AG08395 (cell line): ENCODE data around the gene SCG5.

Source experiments
- DNase-seq: peaks from one replicate; pipeline ENCODE4 v3.0.0; 2012; ENCODE audit warnings: mixed read lengths, low spot score

SCG5 gene

DNA sequence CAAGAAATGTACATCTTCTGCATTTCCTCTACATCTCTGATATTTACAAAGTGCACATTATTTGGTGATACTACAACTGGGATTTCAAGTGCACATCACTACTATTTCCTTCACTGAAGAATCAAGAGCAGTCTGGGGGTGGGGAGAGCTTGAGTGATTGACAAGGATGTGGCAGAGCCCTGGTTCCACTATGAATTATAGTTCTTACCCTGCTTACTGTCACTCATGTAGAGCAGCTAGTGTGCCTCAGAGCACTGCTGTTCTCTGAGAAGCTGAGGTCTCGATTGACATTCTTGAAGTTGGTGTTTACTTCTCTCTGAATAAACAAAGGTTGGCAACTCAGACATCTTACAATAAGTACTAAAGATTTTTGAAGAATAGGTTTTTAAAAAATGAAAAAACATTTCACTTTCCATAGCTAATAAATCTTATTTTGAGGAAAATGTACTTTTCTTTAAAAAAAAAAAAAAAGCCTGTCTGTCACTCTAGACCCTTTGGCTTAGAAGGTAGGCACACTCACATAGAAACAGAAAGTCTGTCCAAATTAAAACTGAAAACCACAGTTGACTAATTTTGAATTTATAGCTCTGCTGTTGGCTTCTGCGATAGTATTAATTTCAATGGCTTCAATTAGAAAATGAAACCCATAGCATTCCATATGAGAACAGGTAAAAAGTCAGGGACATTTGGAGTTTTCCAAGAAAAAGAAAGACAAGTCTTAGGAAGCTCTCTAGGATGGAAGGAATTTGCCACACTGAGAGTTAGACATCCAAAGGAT, 81.8 kb downstream of the SCG5 start:
- DNase-seq = no peak

DNA sequence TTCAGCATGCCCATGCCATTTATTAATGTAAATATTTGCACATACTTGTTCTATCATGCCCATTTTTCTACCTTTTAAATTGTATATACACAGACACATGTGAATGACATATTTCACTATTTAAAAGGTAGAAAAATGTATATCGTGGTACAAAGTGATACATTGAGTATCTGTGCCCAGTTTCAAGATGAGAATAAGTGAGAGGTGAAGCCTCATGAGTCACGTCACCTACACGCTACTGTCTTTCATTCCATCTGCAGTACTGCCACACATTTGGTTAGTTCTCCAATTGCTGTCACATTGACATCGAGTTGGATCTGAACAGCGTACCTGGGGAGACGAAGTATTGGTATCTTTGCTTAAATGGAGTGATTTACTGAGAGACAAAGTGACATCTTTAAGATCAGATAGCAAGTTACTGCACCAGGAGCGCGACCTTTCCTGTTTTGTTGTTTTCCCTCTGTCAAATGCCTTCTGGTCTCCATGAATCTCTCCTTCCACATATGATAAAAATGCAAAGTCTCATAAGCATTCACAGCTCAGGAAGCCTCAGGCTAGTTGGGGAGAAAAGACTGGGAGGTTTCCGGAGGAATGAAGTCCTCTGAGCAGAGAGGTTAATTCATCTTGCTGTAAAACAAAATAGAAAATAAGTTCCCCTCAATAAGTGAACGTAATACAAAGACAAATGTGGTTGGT, 88.3 kb downstream of the SCG5 start:
- no peak for DNase-seq

DNA sequence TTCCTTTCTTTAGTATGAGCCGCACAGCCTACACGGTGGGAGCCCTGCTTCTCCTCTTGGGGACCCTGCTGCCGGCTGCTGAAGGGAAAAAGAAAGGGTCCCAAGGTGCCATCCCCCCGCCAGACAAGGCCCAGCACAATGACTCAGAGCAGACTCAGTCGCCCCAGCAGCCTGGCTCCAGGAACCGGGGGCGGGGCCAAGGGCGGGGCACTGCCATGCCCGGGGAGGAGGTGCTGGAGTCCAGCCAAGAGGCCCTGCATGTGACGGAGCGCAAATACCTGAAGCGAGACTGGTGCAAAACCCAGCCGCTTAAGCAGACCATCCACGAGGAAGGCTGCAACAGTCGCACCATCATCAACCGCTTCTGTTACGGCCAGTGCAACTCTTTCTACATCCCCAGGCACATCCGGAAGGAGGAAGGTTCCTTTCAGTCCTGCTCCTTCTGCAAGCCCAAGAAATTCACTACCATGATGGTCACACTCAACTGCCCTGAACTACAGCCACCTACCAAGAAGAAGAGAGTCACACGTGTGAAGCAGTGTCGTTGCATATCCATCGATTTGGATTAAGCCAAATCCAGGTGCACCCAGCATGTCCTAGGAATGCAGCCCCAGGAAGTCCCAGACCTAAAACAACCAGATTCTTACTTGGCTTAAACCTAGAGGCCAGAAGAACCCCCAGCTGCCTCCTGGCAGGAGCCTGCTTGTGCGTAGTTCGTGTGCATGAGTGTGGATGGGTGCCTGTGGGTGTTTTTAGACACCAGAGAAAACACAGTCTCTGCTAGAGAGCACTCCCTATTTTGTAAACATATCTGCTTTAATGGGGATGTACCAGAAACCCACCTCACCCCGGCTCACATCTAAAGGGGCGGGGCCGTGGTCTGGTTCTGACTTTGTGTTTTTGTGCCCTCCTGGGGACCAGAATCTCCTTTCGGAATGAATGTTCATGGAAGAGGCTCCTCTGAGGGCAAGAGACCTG, 89.5 kb downstream of the SCG5 start:
- peak; percentile 33 for DNase-seq

DNA sequence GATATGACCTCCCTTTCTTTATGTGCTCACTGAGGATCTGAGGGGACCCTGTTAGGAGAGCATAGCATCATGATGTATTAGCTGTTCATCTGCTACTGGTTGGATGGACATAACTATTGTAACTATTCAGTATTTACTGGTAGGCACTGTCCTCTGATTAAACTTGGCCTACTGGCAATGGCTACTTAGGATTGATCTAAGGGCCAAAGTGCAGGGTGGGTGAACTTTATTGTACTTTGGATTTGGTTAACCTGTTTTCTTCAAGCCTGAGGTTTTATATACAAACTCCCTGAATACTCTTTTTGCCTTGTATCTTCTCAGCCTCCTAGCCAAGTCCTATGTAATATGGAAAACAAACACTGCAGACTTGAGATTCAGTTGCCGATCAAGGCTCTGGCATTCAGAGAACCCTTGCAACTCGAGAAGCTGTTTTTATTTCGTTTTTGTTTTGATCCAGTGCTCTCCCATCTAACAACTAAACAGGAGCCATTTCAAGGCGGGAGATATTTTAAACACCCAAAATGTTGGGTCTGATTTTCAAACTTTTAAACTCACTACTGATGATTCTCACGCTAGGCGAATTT, 91.2 kb downstream of the SCG5 start:
- no peak for DNase-seq

DNA sequence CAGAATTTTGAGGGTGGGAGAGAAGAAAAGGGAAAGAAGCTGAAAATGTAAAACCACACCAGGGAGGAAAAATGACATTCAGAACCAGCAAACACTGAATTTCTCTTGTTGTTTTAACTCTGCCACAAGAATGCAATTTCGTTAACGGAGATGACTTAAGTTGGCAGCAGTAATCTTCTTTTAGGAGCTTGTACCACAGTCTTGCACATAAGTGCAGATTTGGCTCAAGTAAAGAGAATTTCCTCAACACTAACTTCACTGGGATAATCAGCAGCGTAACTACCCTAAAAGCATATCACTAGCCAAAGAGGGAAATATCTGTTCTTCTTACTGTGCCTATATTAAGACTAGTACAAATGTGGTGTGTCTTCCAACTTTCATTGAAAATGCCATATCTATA, 91.8 kb downstream of the SCG5 start:
- no peak for DNase-seq

DNA sequence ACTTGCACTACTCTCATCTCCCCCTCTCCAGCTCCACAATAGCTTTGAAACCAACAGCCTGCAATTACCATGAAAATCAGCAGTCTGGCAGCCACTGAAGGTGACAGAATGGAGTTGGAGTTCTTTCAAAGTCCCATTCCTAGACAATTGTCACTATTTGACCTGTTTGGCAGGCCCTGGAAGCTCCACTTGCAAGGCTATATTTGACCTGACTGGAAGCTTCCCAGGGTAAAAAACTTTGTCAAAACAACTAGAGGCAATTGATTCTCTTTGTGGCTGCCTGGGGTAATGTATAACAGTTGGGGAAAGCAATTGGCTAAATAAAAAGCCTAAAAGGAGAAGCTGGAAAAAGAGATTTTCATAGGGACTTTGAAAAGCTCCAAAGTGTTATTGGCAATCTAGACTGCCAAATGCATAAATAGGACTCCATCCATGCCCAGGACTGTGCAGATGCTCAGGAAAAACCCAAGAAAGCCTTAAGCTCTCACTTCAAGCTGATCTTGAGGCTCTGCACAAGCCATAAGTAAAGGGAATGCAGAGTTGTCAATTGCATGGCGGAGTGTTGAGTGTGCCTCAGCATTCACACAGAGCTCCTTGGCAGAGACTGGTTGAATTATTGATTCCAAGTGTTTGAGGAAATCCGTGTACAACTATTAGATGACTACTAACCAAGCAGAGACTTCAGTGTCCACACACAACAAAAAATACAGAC, 94.6 kb downstream of the SCG5 start:
- peak; percentile 1 for DNase-seq

DNA sequence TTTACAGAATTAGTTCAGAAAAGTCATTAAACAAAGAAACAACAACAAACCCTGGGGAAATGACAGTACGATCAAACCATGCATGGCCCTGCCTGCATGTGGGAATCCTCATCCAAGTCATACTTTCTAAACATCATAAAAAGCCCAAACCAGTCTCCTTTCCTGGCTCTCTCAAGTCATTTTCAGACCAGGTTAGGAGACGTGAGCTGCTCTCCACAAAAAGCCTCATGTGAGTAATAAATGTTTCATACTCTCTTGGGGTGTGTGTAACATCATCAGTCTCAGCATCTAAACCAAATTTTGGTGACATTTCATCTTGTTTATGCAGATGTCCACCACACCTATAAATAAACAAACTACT, 95.2 kb downstream of the SCG5 start:
- DNase-seq = no peak

DNA sequence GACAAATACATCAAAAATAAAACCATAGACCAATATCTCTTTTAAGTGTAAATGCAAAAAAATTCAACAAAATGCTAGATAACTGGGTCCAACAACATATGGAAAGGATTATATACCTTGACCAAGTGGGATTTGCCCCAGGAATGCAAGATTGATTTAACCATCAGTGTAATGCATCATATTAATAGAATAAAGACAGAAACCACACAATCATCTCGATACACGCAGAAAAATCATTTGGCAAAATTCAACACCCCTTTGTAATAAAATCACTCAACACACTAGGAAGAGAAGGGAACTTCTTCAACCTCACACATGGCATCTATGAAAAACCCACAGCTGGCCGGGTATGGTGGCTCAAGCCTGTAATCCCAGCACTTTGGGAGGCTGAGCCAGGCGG, 95.8 kb downstream of the SCG5 start:
- no peak for DNase-seq

DNA sequence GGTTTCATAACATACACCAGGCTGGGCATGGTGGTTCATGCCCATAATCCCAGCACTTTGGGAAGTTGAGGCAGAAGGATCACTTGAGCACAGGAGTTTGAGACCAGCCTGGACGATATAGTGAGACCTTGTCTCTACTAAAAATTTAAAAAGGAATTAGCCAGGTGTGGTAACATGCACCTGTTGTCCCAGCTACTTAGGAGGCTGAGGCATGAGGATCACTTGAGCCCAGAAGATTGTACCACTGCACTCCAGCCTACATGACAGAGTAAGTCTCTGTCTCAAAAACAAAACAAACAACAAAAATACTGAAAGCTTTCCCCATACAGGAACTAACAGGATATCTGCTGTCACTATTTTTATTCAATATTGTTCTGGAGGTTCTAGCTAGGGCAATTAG, 97.2 kb downstream of the SCG5 start:
- no peak for DNase-seq

DNA sequence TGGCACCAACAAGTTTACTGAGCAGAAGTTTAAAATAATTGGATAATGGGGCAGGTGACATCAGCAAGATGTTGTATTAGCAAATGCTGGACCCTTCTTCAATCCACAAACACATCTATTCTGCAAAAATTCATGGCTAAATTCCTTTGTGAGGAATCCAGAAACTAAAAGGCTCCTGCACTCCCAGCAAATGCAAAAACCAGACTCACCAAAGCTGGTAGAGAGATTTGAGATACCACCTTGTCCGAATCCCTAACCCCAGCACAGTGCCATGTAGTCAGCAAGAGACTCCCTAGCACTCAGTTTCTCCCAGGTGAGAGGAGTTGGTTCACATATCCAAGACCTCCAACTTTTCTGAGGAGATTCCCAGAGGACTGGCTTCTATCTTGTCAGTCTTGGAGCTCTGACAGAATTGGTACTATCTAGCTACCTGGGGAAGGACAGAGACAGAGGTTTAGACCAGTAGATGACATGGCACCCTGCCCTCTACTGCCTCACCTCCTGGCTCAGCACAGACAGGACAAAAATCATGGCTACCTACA, 98.1 kb downstream of the SCG5 start:
- no peak for DNase-seq

DNA sequence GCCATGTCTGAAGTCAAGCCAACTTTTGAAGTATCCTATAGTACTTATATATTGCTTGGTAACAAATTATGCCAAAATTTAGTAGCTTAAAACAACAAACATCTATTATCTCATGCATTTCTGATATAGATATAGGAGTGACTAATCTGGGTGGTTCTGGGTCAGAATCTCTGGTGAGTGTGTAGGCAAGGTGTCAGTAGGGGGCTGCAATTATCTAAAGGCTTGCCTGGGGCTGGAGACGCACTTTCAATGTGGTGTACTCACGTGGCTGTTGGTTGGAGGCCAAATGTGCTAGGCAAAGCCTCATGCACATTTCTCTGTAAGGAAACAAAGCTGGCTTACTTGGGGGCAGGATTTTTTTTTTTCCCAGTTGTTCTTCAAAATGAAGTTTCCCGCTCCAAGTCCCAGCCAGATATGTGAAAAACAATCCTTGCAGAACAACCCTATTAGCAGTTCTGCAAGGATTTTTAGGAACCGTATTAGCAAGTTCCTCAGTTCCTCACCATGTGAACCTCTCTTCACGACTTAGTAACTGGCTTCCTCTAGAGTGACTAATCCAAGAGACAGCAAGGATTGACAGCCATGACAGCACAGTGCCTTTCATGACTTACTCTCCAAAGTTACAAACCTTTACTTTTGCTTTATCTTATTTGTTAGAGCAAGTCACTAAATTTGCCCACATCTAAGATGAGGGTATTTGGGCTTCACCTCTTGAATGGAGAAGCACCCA, 102.1 kb downstream of the SCG5 start:
- no peak for DNase-seq

DNA sequence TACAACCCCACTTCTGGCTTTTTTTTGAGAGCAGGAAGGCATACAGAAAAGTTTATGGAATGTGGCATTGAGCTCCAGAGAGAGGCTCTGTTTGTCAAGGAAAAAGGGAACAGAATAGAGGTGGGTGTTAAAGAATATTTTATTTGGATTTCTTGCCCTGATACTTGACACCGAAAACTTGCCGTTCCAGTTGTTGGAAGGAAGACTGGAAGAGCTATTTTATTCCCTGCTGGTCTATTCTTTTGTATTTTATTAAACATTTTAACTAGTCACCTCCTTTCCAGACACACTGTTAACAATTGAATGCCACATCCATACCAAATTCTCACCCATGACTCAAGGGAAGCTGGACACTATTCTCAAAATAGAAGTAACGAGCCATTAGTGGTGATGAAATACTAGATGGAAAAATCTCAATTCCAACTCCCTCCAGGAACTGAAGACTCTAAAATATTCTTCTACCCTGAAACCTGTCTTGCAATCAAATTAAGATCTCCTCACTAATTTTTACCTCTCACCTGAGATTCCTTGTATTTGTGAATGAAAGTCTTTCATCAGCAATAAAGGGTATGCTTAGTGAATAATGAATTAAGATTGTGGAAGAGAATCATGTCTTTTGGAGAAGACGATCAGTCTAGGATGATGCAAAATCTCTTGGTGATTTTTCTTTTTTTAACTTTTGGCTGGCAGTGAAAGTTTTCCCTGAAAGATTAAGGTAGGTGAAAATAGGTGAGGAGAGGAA, 104.8 kb downstream of the SCG5 start:
- DNase-seq = no peak
